ENCODE measurements around the gene ACTN3. TPM values are rescaled to one million over a fixed set of nuclear protein-coding genes. Genes with fewer than 3 reads are reported as not detected.
"Not testable (repeated sequence)": the region's sequence is repeated elsewhere in the genome, so short reads cannot be mapped to it uniquely, and the experiment has no call there.

Gene ACTN3
- total RNA-seq = not detected in 2 replicates

DNA sequence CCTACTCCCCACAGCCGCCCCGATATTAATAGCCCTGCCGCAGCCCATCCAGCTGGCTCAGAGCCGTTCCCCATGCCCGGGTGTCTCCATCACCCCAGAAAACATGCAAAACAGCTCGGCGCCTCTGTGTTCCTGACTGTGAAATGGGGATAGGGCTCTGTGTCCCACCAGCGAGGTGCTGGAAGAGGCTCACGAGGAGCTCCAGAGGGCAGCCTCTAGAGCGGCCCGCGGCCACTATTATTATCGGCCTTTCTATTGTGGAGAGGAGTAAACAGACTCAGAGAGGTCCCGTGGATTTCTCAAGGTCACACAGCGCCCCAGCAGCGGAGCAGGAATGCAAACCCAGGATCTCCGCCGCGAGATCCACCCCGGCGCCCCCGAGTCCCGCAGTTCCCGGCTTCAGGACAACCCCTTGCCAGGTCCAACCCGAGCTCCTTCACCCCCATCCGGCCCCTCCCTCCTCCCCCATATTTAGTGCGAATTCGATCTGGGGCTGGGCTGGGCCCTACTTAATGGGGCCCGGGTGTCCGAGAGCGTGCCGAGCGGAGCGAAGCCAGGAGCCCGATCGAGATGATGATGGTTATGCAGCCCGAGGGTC is at the start of gene ACTN3:
ACTN3 (plus strand) TSS at position 536 of the 598 bp plus-strand sequence; CDS start at position 571, 35 bp downstream.
- DNase-seq (ENCODE audit: low read depth) = no peak

DNA sequence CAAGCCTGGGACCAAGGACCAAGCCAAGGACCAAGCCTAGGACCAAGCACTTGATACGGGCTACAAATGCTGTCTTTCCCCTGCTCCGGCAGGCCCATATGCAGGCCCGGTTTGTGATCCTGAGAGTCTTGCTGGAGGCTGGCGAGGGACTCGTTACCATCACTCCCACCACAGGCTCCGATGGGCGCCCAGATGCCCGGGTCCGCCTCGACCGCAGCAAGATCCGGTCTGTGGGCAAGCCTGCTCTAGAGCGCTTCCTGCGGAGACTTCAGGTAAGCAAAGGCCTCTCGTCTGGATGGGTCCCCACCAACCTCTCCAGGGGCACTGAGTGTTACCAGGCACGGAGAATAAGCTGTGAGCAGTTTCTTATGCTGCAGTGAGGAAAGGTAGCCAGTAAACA is 49.5 kb upstream of the ACTN3 start:
- no peak for DNase-seq (ENCODE audit: low read depth)

DNA sequence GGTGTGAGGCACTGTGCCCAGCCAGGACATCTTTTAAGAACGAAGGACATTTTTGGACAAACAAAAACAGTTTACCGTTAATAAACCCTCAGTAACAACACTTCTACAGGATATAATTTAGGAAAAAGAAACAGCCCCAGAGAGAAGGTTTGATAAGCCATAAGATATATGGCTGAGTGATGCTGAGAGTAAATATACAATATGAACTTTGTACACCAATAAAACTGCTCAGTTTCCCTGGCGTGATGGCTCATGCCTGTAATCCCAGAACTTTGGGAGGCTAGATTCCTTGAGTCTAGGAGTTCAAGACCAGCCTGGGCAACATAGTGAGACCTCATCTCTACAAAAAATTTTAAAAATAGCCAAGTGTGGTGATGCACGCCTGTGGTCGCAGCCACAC is 48.2 kb upstream of the ACTN3 start:
- no peak for DNase-seq (ENCODE audit: low read depth)

DNA sequence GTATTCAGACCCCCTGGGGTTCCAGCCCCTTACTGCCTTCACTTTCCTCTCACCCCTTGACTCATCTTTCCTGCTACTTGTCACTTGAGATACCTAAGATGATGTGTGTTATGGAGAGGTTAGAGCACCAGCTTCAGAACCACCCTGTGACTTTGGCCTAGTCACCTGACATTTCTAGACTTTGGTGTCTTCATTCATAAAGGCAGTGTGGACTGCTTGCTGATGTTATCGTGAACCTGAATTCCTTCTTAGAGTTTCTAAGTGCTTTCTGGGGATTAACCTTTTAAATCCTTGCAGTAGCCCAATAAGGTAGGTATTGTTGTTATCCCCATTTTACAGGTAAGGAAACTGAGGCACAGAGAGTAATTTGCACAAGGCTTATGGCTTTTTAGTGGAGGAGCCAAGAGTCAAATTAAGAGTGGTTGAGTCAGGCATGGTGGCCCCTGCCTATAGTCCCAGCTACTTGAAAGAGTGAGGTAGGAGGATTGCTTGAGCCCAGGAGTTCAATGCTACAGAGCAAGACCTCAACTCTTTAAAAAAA is 41.4 kb upstream of the ACTN3 start:
- DNase-seq (ENCODE audit: low read depth) = no peak

DNA sequence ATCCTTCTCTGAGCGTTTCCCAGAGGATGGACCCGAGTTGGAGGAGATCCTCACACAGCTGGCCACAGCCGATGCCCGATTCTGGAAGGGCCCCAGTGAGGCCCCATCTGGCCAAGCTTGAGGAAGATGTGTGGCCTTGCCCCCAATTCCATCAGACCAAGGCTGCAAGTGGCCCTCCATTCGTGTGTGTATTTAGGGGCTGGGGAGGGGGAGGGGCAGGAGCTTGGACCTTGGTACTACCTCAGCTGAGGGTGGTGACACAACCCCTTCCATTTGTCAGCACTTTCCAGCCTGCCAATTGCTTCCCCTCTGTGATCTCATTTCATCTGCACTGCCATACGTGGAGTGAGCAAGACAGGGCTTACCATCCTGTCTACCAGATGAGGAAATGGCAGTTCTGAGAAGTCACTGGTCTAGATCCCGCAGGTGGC is 37.6 kb upstream of the ACTN3 start:
- DNase-seq (ENCODE audit: low read depth) = no peak

DNA sequence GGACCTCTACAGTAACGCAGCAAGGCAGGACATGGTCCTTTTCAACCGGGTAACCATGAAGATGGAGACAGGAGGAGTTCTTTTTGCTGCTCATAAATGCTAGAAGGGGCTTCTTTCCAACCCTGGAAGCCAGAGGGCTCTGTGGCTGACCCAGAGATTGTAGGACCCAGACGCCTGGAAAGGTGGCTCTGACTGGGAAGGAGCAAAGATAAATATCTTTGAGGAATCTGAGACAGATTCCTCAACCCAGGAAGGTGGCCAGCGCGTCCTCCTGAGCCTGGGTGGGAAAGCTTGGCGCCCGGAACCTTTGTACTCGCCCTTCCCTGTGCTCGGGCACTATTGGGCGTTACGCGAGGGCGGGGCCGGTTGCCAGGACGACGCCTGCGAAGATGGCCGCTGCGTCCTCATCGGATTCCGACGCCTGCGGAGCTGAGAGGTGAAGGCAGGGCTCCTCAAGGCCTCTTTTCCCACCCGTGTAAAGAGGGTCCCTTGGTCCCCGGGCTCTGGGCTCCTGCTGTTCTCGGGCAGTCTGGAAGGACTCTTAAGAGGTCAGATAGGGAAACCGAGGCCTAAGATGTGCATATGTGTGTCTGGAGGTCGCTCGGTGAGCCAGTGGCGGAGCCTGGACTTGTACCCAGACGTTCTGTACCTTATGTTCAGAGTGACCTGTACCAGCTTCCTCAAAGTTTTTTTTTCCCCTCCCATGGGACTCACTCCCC is 36.3 kb upstream of the ACTN3 start, which contains the start of gene BBS1:
BBS1 (plus strand) TSS at position 365 of the 719 bp plus-strand sequence; CDS start at position 390, 25 bp downstream.
- peak; percentile 42 for DNase-seq (ENCODE audit: low read depth)

DNA sequence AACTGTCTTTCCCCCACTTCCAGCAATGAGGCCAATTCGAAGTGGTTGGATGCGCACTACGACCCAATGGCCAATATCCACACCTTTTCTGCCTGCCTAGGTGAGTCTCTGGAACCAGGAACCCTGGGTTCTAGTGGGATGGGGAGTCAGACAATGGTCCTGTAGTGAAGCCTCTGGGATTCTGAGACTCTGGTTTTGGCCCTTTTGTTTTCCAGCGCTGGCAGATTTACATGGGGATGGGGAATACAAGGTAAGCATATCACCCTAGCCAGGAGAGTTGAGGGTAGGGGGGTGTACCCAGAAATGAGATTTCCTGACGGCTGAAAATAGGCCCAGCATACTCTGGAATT is 35.7 kb upstream of the ACTN3 start:
- no peak for DNase-seq (ENCODE audit: low read depth)

DNA sequence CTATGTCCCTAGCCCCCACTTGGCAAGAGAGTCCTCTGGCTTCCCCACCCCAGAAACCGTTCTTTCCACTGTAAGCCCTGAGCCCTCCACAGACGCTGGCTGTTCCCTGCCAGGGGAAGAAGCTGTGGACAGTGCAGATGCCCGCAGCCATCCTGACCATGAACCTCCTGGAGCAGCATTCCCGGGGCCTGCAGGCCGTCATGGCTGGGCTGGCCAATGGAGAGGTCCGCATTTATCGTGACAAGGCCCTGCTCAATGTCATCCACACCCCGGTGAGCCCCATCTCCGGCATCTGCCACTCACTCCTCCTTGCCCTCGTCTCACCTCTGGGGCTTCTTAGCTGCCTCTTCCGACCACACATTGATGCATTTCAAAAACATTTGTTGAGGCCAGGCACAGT is 23.1 kb upstream of the ACTN3 start:
- DNase-seq (ENCODE audit: low read depth) = no peak

DNA sequence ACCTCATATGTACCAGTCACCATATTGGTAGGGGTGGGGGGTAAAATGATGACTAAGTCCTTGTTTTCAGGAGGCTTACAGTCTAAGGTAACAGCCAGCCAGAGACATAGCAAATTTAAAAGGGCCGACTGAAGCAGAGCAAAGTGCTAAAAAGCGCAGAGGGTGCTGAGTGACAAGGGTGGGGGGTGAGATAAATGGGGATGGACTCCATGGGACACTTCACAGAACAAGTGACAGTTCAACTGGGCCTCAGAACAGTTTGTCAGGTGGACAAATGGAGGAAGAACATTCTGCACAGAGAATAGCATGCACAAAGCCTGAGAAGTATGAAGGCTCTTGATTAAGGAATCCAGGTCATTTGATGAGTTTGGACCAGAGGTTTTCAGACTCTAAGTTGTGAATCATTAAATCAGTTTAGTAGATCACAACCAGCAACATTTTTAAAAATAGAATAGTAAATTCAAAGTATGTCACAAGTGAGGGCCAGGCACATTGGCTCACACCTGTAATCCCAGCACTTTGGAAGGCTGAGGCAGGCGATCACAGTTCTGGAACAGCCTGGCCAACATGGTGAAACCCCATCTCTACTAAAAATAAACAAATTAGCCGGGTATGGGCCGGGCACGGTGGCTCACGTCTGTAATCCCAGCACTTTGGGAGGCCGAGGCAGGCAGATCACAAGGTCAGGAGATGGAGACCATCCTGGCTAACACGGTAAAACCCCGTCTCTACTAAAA is 22.2 kb upstream of the ACTN3 start:
- DNase-seq (ENCODE audit: low read depth) = no peak

DNA sequence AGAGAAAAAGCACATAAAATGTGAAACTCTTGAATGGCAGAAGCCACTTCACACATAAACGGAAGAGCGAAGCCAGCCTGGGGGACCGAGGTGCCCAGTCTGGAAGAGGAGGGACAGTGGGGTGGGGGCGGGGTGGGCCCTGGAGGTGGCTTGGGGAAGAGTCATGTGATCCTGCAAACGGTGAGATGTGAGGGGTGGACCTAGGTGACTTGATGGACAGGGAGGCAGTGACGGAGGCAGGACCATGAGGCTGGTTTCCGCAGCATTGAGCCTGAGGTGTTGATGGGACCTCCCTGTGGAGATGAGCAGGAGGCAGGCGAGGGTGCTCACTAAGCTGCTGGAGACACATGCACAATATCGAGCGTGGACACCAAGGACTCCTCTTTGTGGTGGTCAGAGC is 17.6 kb upstream of the ACTN3 start:
- no peak for DNase-seq (ENCODE audit: low read depth)

DNA sequence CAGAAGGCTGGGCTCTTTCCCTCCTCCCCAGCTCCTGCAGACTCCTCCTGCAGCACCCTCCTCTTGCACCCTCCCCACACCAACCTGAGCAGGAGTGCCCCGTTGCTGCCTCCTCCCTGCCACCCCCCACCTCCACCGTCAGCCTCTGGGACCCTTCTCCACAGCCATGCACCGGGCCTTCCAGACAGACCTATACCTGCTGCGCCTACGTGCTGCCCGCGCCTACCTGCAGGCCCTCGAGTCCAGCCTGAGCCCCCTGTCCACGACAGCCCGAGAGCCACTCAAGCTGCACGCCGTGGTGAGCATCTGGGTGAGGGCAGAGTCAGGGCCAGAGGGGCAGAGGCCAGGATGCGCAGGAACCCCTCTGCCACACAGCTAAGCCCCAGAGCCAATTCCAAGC is 17.0 kb upstream of the ACTN3 start:
- DNase-seq (ENCODE audit: low read depth) = no peak

DNA sequence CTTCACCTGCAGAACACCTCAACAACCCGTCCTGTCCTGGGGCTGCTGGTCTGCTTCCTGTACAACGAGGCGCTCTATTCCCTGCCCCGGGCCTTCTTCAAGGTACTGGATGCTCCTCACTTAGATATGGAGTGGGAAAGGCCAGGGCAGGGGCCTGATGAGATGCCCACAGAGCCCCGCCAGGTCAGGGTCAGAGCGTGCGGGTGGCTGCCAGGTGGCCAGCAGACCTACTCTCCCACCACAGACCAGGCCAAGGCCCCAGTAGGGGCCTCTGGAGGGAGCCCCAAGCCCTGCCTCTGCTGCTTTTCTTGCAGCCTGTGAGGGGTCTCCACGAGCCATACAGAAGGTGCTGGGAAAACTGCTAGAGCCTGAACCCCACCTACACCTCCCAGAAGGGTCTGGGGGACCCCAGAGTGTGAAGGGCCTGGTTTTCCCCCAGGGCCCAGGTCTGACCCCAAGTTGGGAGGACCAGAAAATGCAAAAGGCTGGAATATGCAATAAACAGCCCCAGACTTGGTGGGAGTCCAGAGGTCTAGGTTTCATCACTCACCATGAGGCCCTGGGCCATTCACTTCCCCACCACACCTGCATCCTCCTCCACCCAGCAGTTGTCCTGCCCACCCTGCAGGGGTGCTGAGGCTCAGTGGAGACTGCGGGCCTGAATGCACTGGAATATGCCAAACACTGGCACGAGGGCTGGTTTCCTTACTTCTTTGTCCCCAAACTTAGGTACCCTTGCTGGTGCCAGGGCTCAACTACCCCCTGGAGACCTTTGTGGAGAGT is 15.6 kb upstream of the ACTN3 start:
- no peak for DNase-seq (ENCODE audit: low read depth)

DNA sequence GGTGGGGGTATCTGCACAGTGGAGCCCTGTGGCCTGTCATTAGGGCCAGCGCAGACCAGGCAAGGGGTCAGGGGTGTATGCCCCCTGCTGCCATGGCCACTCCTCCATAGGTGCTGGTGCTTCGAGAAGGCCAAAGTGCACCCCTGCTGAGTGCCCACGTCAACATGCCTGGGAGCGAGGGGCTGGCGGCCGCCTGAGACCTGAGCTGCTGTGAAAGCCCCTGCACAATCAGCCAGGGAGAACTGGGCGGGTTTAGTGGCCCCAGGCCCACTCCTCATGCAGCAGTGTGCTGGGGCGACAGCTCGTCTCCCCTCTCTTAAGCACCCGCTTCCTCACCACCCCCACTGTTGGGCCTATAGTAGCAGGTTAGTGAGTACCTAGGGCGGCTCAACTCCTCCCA is 14.9 kb upstream of the ACTN3 start:
- no peak for DNase-seq (ENCODE audit: low read depth)

DNA sequence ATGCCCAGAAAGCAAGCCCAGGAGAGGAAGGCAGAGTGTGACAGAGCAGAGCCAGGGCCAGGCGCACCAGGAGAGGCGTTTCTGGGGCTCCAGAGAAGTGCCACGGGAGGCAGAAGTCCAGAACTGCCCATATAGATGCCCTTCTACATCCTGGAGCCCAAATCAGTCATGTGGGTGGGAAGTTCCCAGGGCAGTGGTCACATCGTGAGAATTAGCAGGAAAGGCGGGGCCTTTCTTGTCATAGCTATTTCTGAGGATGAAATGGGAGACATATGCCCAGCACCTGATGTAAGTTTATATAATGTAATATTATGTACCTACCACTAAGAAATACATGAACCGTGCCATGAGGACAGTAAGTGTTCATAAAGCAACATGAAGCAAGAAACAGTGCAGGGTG is 13.9 kb upstream of the ACTN3 start:
- no peak for DNase-seq (ENCODE audit: low read depth)

DNA sequence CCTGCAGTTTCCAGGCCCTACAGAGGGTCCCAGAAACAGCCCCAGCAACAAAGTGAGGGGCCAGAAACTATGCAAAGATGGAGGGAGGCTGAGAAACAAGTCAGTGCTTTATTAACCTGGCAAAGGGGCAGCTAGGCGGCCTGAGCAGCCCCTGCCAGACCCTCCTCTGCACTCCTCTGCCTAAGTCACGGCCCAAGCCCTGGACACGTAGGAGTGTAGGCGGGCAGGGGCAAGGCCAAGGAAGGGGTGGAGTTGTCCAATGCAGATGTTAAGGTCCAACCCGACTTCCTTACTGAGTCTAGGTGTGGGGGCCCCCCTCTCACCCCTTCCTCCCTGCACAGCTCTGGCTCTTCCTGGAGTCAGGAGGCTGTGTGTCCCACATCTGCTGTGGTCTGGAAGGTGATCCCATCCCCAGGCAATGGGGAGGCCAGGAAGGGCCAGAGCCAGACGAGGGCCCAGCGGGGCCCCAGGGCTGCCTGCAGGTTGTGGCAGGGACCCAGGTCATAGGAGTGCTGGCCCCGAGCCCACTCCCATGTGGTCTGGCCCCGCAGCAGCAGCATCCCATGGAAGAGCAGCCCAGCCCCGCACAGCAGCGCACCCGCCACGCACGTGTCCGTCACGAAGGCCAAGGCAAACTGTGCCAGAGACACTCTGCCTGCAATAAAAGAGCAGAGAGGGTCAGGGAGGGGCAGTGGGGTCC is 7.4 kb upstream of the ACTN3 start:
- DNase-seq (ENCODE audit: low read depth) = no peak

DNA sequence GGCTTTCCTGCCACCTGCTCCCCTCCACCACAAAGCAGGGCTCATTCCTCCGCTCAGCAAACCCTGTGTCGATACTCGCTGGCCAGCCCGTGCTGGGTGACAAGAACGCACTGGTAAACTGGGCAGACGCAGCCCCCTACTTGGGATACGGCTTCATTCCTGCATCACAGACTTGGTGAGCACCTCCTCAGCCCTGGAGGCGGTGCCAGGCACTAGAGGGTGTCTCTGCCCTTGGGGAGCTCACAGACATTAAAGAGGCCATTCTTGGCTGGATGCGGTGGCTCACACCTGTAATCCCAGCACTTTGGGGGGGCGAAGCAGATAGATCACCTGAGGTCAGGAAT is 6.9 kb upstream of the ACTN3 start:
- no peak for DNase-seq (ENCODE audit: low read depth)

DNA sequence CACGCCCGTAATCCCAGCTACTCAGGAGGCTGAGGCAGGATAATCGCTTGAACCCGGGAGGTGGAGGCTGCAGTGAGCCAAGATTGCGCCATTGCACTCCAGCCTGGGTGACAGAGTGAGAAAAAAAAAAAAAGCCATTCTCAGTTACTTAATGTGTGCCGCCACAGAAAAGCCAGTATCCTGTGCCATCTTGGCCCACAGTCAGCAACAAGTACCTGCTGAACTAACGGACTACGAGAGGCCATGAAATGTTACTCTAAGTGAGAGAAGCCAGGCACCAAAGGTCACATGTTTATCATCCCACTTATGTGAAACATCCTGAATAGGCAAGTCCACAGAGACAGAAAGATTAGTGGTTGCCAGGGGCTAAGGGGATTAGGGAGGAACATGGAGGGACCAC is 6.1 kb upstream of the ACTN3 start:
- DNase-seq (ENCODE audit: low read depth) = not testable (repeated sequence)

DNA sequence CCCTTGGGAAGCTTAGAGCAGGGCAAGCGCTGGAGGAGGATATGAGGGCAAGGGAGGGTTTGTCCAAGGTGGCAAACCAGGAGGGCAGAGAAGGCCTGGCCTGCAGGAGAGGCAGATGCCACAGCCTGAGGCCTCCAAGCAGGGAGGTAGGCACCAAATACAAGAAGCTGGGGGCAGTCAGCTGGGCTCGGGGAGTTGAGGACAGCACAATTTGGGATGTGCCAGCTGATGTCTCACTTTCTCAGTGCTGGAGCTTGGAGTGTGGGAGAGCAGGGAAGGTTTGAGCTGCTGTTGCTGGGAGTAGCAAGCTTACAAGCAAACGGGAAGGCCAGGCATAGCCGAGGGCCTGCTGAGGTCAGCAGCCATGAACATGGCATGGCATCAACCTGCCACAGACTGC is 4.8 kb upstream of the ACTN3 start:
- no peak for DNase-seq (ENCODE audit: low read depth)

DNA sequence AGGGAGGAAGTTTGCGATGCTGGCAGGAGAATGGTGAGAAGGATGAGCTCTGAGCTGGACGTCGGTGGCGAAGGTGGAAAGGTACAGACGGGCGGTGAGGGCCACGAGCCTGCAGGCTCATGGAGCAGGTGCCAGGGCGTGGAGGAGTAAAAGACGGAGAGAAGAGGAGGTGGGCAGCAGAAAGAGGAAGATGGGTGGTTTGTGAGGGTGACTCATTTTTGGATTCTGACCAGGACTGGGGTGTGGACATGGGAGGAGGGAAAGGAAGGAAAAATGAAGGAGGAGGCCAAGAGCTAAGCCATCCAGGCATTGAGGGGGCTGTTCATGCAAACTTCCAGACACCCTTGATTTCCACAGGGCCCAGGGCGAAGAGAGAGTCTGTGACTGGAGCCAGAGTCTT is 4.3 kb upstream of the ACTN3 start:
- DNase-seq (ENCODE audit: low read depth) = no peak

DNA sequence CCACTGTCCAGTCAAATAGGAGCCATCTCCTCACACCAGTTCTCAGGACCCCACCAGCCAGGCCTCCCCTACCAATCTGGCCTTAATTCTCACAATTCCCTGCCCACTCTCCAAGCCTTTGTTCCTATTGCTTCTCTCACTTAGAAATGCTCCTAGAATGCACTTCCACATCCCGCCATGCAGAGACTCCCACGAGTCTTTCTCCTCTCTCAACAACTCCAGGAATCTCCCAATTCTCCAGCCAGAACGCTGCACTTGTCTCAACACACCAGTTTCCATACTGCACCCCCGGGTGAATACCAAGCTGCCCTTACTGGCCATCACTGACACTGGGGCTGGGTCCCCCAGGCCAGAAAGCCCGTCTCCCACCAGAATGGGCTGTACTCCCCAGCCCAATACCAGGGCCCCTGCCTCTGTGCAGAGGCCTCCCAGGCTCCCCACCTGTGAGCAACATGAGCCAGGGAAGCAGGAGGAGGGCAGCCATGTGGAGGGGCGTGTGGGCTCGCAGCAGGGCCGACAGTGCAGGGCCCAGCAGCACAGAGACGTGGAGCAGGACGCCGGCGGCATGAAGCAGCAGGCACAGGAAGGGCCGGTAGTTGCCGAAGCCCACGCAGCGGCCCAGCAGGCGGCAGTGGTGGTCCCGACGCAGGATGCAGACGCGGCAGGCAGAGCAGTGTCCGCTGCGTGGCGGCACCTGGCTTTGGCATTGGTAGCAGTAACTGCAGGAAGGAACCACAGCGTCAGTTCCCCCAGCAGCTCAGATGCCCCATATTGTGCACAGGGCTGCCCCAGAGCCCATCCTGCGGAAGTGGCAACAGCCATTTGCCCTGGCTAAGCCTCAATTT is 3.2 kb upstream of the ACTN3 start:
- DNase-seq (ENCODE audit: low read depth) = no peak

DNA sequence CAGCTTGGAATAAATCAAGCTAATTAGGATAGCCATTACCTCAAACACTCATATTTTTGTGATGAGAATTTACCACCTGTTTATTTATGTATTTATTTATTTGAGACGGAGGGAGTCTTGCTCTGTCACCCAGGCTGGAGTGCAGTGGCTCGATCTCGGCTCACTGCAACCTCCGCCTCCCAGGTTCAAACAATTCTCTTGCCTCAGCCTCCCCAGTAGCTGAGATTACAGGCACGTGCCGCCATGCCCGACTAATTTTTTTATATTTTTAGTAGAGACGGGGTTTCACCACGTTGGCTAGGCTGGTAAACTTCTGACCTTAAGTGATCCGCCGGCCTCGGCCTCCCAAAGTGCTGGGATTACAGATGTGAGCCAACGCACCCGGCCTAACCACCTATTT is 1.8 kb upstream of the ACTN3 start:
- DNase-seq (ENCODE audit: low read depth) = not testable (repeated sequence)
